ENCODE measurements around the gene ZBED2. TPM values are rescaled to one million over a fixed set of nuclear protein-coding genes. Genes with fewer than 3 reads are reported as not detected.

Gene ZBED2
- total and polyA plus RNA-seq, 2 experiments from 2014 or later = not detected

DNA sequence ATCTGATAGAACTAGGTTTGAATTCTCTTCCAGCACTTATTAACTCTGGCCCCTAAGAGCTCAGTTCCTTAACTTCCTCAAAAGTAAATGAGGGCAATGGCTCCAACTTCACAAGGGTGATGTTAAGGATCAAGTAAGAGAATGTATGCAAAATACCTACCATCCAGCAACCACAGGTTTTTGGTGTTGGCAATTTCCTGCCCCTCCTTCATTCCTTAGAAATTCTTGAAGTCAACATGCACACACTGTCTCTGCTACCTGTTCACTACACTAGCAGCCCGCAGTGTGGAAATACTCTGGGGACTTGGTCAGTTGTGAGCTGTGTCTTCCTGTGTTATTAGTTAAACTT is 5.0 kb downstream of the ZBED2 start (continued):
- TF ChIP-seq, protein P1, sequence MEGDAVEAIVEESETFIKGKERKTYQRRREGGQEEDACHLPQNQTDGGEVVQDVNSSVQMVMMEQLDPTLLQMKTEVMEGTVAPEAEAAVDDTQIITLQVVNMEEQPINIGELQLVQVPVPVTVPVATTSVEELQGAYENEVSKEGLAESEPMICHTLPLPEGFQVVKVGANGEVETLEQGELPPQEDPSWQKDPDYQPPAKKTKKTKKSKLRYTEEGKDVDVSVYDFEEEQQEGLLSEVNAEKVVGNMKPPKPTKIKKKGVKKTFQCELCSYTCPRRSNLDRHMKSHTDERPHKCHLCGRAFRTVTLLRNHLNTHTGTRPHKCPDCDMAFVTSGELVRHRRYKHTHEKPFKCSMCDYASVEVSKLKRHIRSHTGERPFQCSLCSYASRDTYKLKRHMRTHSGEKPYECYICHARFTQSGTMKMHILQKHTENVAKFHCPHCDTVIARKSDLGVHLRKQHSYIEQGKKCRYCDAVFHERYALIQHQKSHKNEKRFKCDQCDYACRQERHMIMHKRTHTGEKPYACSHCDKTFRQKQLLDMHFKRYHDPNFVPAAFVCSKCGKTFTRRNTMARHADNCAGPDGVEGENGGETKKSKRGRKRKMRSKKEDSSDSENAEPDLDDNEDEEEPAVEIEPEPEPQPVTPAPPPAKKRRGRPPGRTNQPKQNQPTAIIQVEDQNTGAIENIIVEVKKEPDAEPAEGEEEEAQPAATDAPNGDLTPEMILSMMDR (conservative IDR thresholded peaks at IDR 0.05; ENCODE audit: low read depth in 2 of 2) = no peak
- no peak for TF ChIP-seq NANOG (IDR thresholded peaks at IDR 0.05; ENCODE audit: borderline replicate concordance)

DNA sequence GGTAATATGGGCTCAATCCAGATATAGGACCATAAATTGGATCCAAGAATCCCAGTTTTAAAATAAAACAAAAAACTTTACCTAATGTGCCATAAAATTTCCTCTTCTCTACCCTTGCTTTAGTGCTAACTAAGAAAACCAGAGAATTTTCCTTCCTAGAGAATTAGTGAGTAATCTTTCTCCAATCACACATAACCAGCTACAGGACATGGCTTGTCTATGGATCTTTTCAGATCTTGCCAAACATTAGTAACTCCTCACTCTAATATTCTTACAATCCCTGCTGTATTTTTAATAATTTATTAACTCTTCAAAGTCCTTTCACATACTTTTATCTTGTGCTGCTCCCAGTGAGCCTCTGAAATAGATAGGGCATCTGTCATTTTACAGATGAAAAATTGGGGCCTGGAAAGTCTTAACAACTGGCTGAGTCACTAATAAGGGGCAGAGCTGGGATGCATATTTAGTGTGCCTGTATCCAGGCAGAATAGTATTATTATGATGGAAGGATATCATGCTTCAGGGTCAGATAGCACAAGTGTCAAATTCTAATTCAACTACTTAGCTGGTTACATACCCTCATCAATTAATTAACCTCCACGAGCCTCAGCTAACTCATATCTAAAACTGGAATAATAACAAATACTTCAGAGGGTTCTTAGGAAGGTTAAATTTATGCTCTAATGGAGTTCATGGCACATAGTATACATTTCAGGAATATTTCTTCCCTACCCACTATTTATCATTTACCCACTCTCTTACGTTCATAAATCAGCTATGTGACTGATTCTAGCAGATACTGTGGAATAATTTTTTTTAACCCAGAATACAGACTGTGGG is 5.6 kb downstream of the ZBED2 start:
- Histone ChIP-seq H3K36me3 (ENCODE audit: insufficient read depth) (no peaks in the 10 kb centered on the region), H3K27me3 (ENCODE audit: insufficient read depth) (no peaks in the 10 kb centered on the region), H3K4me3 (no peak overlapping the region), H3K27ac (ENCODE audit: low read depth) (no peak overlapping the region), H3K4me2 (no peak overlapping the region), H4K20me1 (replicated peaks; ENCODE audit: insufficient read depth) (no peaks in the 10 kb centered on the region), H3K79me2 (replicated peaks; ENCODE audit: insufficient read depth) (no peaks in the 10 kb centered on the region), H2AFZ (no peak overlapping the region), H3K9me2 (ENCODE audit: insufficient read depth) (peaks cover 3% of the 10 kb centered on the region; the same call in 1 of the 2 replicates), H3F3A (replicated peaks; ENCODE audit: low read depth) (no peaks in the 10 kb centered on the region), H3K4me1 (ENCODE audit: insufficient read depth) (no peaks in the 10 kb centered on the region)
- Mint-ChIP-seq H3K27ac (no peak overlapping the region), H3K9me3 (peaks cover 17% of the 10 kb centered on the region), H3K27me3 (ENCODE audit: insufficient read depth, low read depth, poor library complexity) (no peaks in the 10 kb centered on the region), H3K36me3 (ENCODE audit: low read depth) (peaks cover 2% of the 10 kb centered on the region; the same call in 1 of the 3 replicates), H3K4me3 (no peak overlapping the region), H3K4me1 (no peaks in the 10 kb centered on the region)
- ATAC-seq (no peak), DNase-seq (ENCODE audit: low spot score) (no peak)
- TF ChIP-seq NANOG (IDR thresholded peaks at IDR 0.05; ENCODE audit: borderline replicate concordance) = no peak
- TF ChIP-seq ETS1 (IDR thresholded peaks at IDR 0.05) = no peak
- no peak for TF ChIP-seq CREB1 (CRISPR knock-in tag; IDR thresholded peaks at IDR 0.05; ENCODE audit: low read depth)
- TF ChIP-seq ZNF114 (CRISPR knock-in tag; IDR thresholded peaks at IDR 0.05) = no peak
- TF ChIP-seq EZH2phosphoT487 (IDR thresholded peaks at IDR 0.05; ENCODE audit: unreplicated experiment) = no peak
- TF ChIP-seq POLR2AphosphoS5 (IDR thresholded peaks at IDR 0.05; ENCODE audit: low read depth) = no peak
- TF ChIP-seq, protein P1 (conservative IDR thresholded peaks at IDR 0.05; ENCODE audit: low read depth in 2 of 2) = no peak
- TF ChIP-seq EZH2 (IDR thresholded peaks at IDR 0.05; ENCODE audit: low read depth, unreplicated experiment) = no peak
- TF ChIP-seq JUNB (IDR thresholded peaks at IDR 0.05; ENCODE audit: unreplicated experiment) = no peak
- TF ChIP-seq ZNF462 (CRISPR knock-in tag; IDR thresholded peaks at IDR 0.05) = no peak

Measured in GM23338 (cell line).